H9 (cell line): ENCODE results near the gene PPP1R16B. TPM values are rescaled to one million over a fixed set of nuclear protein-coding genes. Genes with fewer than 3 reads are reported as not detected.
"Not testable (repeated sequence)": the region's sequence is repeated elsewhere in the genome, so short reads cannot be mapped to it uniquely, and the experiment has no call there.

Experiments used
- DNase-seq: peaks from one replicate; pipeline ENCODE4 v3.0.0-alpha.2; 2017
- H2AFZ ChIP-seq: one replicate; pipeline ENCODE4 v1.6.1; 2013; ENCODE audit warnings: mild to moderate bottlenecking, low read length, control low read depth, moderate library complexity
- H2AK5ac ChIP-seq: 2 replicates; pipeline ENCODE4 v1.6.1; 2013; ENCODE audit warnings: low read length, control low read depth, mixed read lengths; ENCODE audit not compliant: insufficient read length
- H2BK120ac ChIP-seq: one replicate; pipeline ENCODE4 v1.6.1; 2013; ENCODE audit warnings: low read depth, mild to moderate bottlenecking, low read length, control low read depth, inconsistent platforms; ENCODE audit not compliant: poor library complexity, severe bottlenecking
- H2BK12ac ChIP-seq: 2 replicates; pipeline ENCODE4 v1.6.1; 2013; ENCODE audit warnings: low read length, control low read depth, mixed read lengths, low read depth; ENCODE audit not compliant: insufficient read length
- H2BK15ac ChIP-seq: 2 replicates; pipeline ENCODE4 v1.6.1; 2013; ENCODE audit warnings: low read depth, low read length, control low read depth
- H2BK20ac ChIP-seq: one replicate; pipeline ENCODE4 v1.6.1; 2013; ENCODE audit warnings: low read depth, mild to moderate bottlenecking, low read length, control low read depth, inconsistent platforms; ENCODE audit not compliant: poor library complexity, severe bottlenecking
- H2BK5ac ChIP-seq: 2 replicates; pipeline ENCODE4 v1.6.1; 2013; ENCODE audit warnings: low read length, control low read depth, mixed read lengths; ENCODE audit not compliant: insufficient read length
- H3K14ac ChIP-seq: 2 replicates; pipeline ENCODE4 v1.6.1; 2013; ENCODE audit warnings: low read length, control low read depth; ENCODE audit not compliant: insufficient read depth
- H3K18ac ChIP-seq: 2 replicates; pipeline ENCODE4 v1.6.1; 2013; ENCODE audit warnings: low read depth, mild to moderate bottlenecking, mixed read lengths, low read length, control low read depth; ENCODE audit not compliant: insufficient read length
- H3K23ac ChIP-seq: 2 replicates; pipeline ENCODE4 v1.6.1; 2013; ENCODE audit warnings: low read length, control low read depth, mixed read lengths, low read depth; ENCODE audit not compliant: insufficient read length
- H3K23me2 ChIP-seq: 2 replicates; pipeline ENCODE4 v1.6.1; 2013; ENCODE audit warnings: low read depth, mild to moderate bottlenecking, mixed read lengths, low read length, control low read depth; ENCODE audit not compliant: insufficient read length, poor library complexity, severe bottlenecking
- H3K27ac ChIP-seq: 2 replicates; pipeline ENCODE4 v1.5.1; 2013; ENCODE audit warnings: low read length, control low read depth, mixed read lengths, low read depth; ENCODE audit not compliant: insufficient read length
- H3K27me3 ChIP-seq: 2 replicates; pipeline ENCODE4 v1.6.1; 2013; ENCODE audit warnings: low read length, control low read depth, inconsistent platforms; ENCODE audit not compliant: insufficient read depth
- H3K4ac ChIP-seq: 2 replicates; pipeline ENCODE4 v1.6.1; 2013; ENCODE audit warnings: low read depth, mild to moderate bottlenecking, control low read depth, inconsistent platforms, low read length, moderate library complexity
- H3K4me1 ChIP-seq: 2 replicates; pipeline ENCODE4 v1.6.1; 2013; ENCODE audit warnings: low read length, control low read depth, inconsistent platforms; ENCODE audit not compliant: insufficient read depth
- H3K4me2 ChIP-seq: 2 replicates; pipeline ENCODE4 v1.6.1; 2013; ENCODE audit warnings: low read length, control low read depth, mixed read lengths; ENCODE audit not compliant: insufficient read length, insufficient read depth
- H3K56ac ChIP-seq: 2 replicates; pipeline ENCODE4 v1.6.1; 2013; ENCODE audit warnings: low read depth, mild to moderate bottlenecking, mixed read lengths, low read length, control low read depth; ENCODE audit not compliant: insufficient read length
- H3K79me1 ChIP-seq: 2 replicates; pipeline ENCODE4 v1.6.1; 2013; ENCODE audit warnings: low read depth, mild to moderate bottlenecking, moderate library complexity, low read length, control low read depth, inconsistent platforms; ENCODE audit not compliant: insufficient read depth, poor library complexity, severe bottlenecking
- H3K79me2 ChIP-seq: 2 replicates; pipeline ENCODE4 v1.6.1; 2013; ENCODE audit warnings: low read length, control low read depth, inconsistent platforms; ENCODE audit not compliant: insufficient read depth
- H3K9ac ChIP-seq: 2 replicates; pipeline ENCODE4 v1.6.1; 2013; ENCODE audit warnings: low read length, control low read depth, mixed read lengths; ENCODE audit not compliant: insufficient read length; ENCODE audit errors: extremely low read depth
- H3K9me3 ChIP-seq: one replicate; pipeline ENCODE4 v1.6.1; 2013; ENCODE audit warnings: low read depth, low read length, inconsistent platforms; ENCODE audit not compliant: control insufficient read depth
- H3T11ph ChIP-seq: one replicate; pipeline ENCODE4 v1.6.1; 2013; ENCODE audit warnings: mild to moderate bottlenecking, low read length, control low read depth, inconsistent platforms
- H4K20me1 ChIP-seq: one replicate; pipeline ENCODE4 v1.6.1; 2013; ENCODE audit not compliant: control insufficient read depth, insufficient read length, insufficient read depth
- H4K5ac ChIP-seq: 2 replicates; pipeline ENCODE4 v1.6.1; 2013; ENCODE audit warnings: low read depth, mild to moderate bottlenecking, mixed read lengths, low read length, control low read depth; ENCODE audit not compliant: insufficient read length
- H4K8ac ChIP-seq: replicated peaks from 2 replicates; pipeline ENCODE4 v1.6.1; 2013; ENCODE audit warnings: low read length, control low read depth, mixed read lengths, low read depth; ENCODE audit not compliant: insufficient read length
- H4K91ac ChIP-seq: 2 replicates; pipeline ENCODE4 v1.6.1; 2013; ENCODE audit warnings: low read depth, mild to moderate bottlenecking, moderate library complexity, mixed read lengths, low read length, control low read depth; ENCODE audit not compliant: insufficient read length
- H3K27ac Mint-ChIP-seq, 3 experiments: 2 replicates in 2 of 3; 3 replicates in 1 of 3; pipeline ENCODE4 v1.8.0; 2020 to 2021; ENCODE audit warnings: mixed read lengths in 3 of 3, mild to moderate bottlenecking in 1 of 3, moderate library complexity in 1 of 3
- H3K27me3 Mint-ChIP-seq: 2 replicates; pipeline ENCODE4 v1.8.0; 2021; ENCODE audit warnings: low read depth, mild to moderate bottlenecking, moderate library complexity, mixed read lengths
- H3K36me3 Mint-ChIP-seq, 3 experiments: 2 replicates in 2 of 3; 3 replicates in 1 of 3; pipeline ENCODE4 v1.8.0; 2020 to 2021; ENCODE audit warnings: low read depth in 3 of 3, mixed read lengths in 3 of 3; ENCODE audit not compliant: insufficient read depth in 1 of 3
- H3K4me1 Mint-ChIP-seq, 2 experiments: 2 replicates each; pipeline ENCODE4 v1.8.0; 2020; ENCODE audit warnings: mixed read lengths in 2 of 2
- H3K4me3 Mint-ChIP-seq, 2 experiments: 2 replicates in 1 of 2; 3 replicates in 1 of 2; pipeline ENCODE4 v1.8.0; 2020 to 2021; ENCODE audit warnings: mild to moderate bottlenecking in 2 of 2, mixed read lengths in 2 of 2, moderate library complexity in 1 of 2
- H3K9me3 Mint-ChIP-seq, 2 experiments: 2 replicates in 1 of 2; 3 replicates in 1 of 2; pipeline ENCODE4 v1.8.0; 2020; ENCODE audit warnings: mild to moderate bottlenecking in 2 of 2, mixed read lengths in 2 of 2, moderate library complexity in 1 of 2
- WGBS: extraction: QIAGEN DNeasy Blood & Tissue Kit; methylation state at CpG from one replicate; pipeline ENCODE4 v1.1.7; 2013; ENCODE audit warnings: missing lambda C conversion rate, low lambda C conversion rate, mixed read lengths; ENCODE audit not compliant: insufficient read length; ENCODE audit errors: extremely low coverage; 5-methylcytosine and 5-hydroxymethylcytosine counted together
- total RNA-seq: library from RNA; stranded (reverse); gene quantifications from 2 replicates; pipeline ENCODE4 v1.2.1, GENCODE V29; 2021
- TF ChIP-seq, protein P1 (sequence below): fragments of 200-600 bp; sonication (generic); conservative IDR thresholded peaks from 3 replicates; pipeline ENCODE4 v1.8.0; 2021; ENCODE audit warnings: antibody characterized with exemption, mild to moderate bottlenecking

The PPP1R16B gene
- total RNA-seq, 1 experiment from 2014 or later = 8.2 TPM

DNA sequence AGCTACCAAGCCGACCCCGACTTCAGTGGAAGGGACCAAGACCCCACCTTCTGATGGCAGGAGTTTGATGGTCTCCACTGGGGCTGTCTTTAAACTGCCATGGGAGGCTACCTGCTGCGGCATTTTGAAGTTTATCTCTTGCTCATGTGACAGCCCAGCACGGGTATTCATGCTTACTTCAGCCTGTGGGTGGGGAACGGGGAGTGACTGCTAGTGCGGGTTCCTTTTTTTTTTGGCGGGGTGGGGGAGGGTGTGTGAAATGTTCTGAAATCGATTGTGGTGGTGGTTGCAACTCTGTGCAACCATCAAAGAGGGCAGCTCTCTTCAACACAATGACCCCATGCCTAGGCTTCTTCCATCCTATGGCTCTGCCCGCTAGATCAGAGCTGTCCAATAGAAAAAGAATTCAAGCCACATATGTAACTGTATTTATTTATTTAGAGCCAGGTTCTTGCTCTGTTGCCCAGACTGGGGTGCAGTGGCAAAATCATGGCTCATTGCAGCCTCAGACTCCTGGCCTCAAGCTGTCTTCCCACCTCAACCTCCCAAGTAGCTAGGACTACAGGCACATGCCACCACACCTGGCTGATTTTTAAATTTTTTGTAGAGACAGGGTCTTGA, 53.7 kb downstream of the PPP1R16B start:
- no peaks in the 10 kb centered on the region for H3K27me3 Mint-ChIP-seq
- H3K79me2 ChIP-seq = no peaks in the 10 kb centered on the region
- no peak overlapping the region for H3K56ac ChIP-seq
- H2BK20ac ChIP-seq = no peak overlapping the region
- H3K4me3 Mint-ChIP-seq = no peak overlapping the region
- H3K4ac ChIP-seq = no peak overlapping the region
- no peak overlapping the region for H3T11ph ChIP-seq
- no peak for DNase-seq
- no peaks in the 10 kb centered on the region for H3K27me3 ChIP-seq
- no peaks in the 10 kb centered on the region for H3K4me1 ChIP-seq
- H4K20me1 ChIP-seq = no peaks in the 10 kb centered on the region
- no peak overlapping the region for H2AK5ac ChIP-seq
- no peak overlapping the region for H4K8ac ChIP-seq
- H2BK5ac ChIP-seq = no peak overlapping the region
- no peak overlapping the region for H3K4me2 ChIP-seq
- H4K5ac ChIP-seq = no peak overlapping the region
- H3K14ac ChIP-seq = no peak overlapping the region
- H4K91ac ChIP-seq = no peak overlapping the region
- H2BK15ac ChIP-seq = no peak overlapping the region
- no peaks in the 10 kb centered on the region for H3K23me2 ChIP-seq
- no CpG with 5 or more reads among the region's 9 CpGs for WGBS
- H3K36me3 Mint-ChIP-seq = no peaks in the 10 kb centered on the region
- H3K18ac ChIP-seq = no peak overlapping the region
- H3K23ac ChIP-seq = no peak overlapping the region
- H2BK120ac ChIP-seq = no peak overlapping the region
- no peak overlapping the region for H3K27ac ChIP-seq
- TF ChIP-seq, protein P1, sequence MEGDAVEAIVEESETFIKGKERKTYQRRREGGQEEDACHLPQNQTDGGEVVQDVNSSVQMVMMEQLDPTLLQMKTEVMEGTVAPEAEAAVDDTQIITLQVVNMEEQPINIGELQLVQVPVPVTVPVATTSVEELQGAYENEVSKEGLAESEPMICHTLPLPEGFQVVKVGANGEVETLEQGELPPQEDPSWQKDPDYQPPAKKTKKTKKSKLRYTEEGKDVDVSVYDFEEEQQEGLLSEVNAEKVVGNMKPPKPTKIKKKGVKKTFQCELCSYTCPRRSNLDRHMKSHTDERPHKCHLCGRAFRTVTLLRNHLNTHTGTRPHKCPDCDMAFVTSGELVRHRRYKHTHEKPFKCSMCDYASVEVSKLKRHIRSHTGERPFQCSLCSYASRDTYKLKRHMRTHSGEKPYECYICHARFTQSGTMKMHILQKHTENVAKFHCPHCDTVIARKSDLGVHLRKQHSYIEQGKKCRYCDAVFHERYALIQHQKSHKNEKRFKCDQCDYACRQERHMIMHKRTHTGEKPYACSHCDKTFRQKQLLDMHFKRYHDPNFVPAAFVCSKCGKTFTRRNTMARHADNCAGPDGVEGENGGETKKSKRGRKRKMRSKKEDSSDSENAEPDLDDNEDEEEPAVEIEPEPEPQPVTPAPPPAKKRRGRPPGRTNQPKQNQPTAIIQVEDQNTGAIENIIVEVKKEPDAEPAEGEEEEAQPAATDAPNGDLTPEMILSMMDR = no peak
- no peak overlapping the region for H2BK12ac ChIP-seq
- no peak overlapping the region for H2AFZ ChIP-seq
- no peaks in the 10 kb centered on the region for H3K79me1 ChIP-seq
- H3K9me3 ChIP-seq = no peaks in the 10 kb centered on the region
- no peak overlapping the region for H3K9ac ChIP-seq
- no peak overlapping the region for H3K27ac Mint-ChIP-seq
- no peaks in the 10 kb centered on the region; a peak in 1 of 5 replicates for H3K9me3 Mint-ChIP-seq
- peaks cover 11 to 17% of the 10 kb centered on the region in 2 experiments for H3K4me1 Mint-ChIP-seq

DNA sequence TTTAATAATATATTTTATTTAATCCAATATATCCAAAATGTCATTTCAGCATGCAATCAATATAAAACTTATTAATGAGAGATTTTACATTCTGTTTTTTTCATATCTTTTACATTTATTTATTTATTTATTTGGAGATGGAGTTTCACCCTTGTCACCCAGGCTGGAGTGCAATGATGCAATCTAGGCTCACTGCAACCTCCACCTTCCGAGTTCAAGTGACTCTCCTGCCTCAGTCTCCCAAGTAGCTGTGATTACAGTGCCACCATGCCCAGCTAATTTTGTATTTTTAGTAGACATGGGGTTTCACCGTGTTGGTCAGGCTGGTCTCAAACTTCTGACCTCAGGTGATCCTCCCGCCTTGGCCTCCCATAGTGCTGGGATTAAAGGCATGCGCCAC, 54.4 kb downstream of the PPP1R16B start:
- not testable (repeated sequence) for H3K56ac ChIP-seq, H2AFZ ChIP-seq, H4K5ac ChIP-seq, H3K27ac Mint-ChIP-seq, H3K79me1 ChIP-seq, H3K27me3 ChIP-seq, H2BK120ac ChIP-seq, H2BK20ac ChIP-seq, H3K4me2 ChIP-seq, H3K4ac ChIP-seq, H4K91ac ChIP-seq, H3K79me2 ChIP-seq, H4K8ac ChIP-seq, H3K4me1 ChIP-seq, H4K20me1 ChIP-seq, H3K27ac ChIP-seq, H2AK5ac ChIP-seq, H3K23ac ChIP-seq, H3T11ph ChIP-seq, H2BK15ac ChIP-seq, H3K9me3 Mint-ChIP-seq, H3K36me3 Mint-ChIP-seq, H3K14ac ChIP-seq, H3K9ac ChIP-seq, H2BK12ac ChIP-seq, H3K9me3 ChIP-seq, H2BK5ac ChIP-seq, H3K27me3 Mint-ChIP-seq, DNase-seq, H3K18ac ChIP-seq, H3K4me3 Mint-ChIP-seq, H3K23me2 ChIP-seq
- H3K4me1 Mint-ChIP-seq = peaks cover 11 to 19% of the 10 kb centered on the region in 2 experiments
- WGBS = no CpG with 5 or more reads among the region's 4 CpGs
